G401.6 (cell line): ENCODE results near the gene SHISA6.
"Not testable (repeated sequence)": the region's sequence is repeated elsewhere in the genome, so short reads cannot be mapped to it uniquely, and the experiment has no call there.

Experiments
- FAIRE-seq: peaks from 2 replicates; lab custom pipeline; 2012; peaks lifted over from hg19 to GRCh38; lab: Jason Lieb, UNC

SHISA6 gene

DNA sequence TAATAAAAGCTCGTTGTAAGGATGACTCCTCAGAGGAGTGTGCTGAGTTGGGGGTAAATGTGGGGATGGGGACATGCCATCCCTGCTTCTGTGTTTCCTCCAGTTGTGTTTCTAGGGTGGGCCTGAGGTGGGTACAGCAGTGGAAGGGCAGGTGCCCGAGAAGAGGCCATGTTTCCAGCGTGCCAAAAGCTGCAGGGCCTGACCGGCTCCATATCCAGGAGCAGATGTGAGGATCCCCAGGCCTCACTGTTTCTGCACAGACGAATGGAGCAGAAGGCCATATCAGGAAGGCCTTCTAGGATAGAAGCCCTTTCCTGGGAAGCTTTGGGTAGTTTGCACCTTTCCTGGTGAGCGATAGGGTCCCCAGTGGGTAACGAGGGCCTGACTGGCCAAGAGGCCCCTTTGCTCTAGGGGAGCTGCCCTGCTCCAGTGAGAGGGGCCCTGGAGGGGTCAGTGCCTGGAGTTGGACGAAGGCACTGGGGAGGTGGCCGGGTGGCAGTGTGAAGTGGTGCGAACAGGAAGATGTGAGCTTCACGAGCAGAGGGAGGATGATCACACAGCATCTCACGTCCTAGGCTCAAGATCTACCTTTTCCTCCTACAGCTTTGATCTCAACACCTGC, 62.9 kb downstream of the SHISA6 start:
- no peak for FAIRE-seq

DNA sequence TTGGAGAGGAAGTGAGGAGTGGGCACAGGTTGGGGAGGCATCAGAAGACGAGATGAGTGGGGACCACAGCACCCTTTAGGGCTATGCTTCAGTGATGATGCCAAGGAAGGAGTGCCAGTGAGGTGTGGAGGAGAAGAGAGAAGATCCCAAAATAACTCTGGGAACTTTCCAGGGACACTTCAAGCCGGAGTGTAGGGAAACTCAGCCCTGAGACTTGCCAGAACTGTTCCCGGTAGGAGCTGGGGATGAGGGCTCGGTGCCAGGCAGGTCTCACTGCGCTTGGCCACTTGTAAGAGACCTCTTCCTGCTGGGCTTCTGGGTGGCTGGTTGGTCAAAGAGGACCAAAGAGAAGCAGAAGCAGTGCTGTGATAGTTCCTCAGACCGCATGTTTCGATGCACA, 63.6 kb downstream of the SHISA6 start:
- no peak for FAIRE-seq

DNA sequence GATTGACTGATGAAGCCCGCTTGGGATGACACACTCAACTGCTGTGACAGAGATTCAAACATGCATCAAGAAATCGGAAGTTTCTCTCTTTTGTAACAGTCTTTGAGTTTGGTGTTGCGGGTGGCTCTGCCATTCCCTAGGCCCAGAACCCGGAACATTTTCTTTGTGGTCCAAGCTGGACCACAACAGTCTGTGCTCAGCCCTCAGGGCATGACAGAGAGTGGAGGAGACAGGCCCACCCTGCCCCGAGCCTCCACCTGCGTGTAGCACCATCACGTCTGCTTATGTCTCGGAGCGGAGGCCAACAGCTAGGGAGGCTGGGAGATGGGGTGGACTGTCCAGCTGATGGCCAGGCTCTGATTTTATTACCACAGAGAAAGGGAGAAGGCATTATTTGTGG, 64.5 kb downstream of the SHISA6 start:
- no peak for FAIRE-seq

DNA sequence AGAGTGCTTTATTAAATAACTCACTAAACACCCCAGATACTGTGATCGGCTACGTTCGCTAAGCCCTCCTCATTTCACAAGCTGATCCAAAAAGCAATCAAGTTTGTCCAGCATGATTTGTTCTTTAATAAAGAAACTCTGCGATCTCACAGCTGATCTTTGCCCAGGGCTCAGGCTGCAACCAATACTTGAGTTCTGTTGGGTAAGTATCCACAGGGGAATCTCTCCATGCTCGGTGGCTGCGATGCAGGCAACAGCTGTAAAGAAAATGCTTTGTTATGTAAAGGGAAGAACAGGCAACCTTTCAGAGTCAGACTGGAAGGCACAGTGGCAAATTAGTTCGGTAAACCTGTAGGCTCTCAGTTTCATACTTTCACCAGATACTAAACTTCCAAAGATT, 67.5 kb downstream of the SHISA6 start:
- FAIRE-seq: no peak

DNA sequence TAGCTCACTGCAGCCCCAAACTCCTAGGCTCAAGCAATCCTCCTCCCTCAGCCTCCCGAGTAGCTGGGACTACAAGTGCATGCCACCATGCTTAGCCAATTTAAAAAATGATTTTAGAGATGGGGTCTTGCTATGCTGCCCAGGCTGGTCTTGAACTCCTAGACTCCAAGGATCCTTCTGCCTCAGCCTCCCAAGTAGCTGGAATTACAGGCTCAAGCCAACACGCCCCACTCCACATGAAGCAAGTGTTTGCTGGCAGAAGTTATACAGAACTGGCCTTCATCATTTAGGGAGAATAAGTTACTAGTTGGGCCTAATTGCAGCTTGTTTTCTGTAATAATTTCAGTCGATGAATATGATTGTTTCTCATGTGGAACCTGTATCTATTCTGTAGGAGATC, 68.0 kb downstream of the SHISA6 start:
- FAIRE-seq: no peak

DNA sequence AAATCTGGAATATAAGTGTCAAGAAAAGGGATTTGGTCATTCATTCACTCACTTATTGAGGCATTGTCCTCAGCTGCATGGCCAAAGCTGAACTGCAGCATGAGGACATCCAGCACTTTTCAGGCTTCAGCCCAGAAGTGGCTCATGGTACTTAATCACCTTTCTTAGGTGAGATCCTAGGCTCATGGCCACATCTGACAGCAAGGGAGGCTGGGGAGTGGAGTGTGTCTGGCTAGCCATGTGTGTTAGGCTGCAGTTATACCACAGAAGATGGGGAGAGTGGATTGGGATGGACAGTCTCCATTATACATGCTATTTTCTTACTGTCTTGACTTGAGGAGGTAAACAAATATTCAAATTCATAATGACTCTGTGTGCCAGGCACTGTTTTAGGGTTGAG, 68.8 kb downstream of the SHISA6 start:
- no peak for FAIRE-seq

DNA sequence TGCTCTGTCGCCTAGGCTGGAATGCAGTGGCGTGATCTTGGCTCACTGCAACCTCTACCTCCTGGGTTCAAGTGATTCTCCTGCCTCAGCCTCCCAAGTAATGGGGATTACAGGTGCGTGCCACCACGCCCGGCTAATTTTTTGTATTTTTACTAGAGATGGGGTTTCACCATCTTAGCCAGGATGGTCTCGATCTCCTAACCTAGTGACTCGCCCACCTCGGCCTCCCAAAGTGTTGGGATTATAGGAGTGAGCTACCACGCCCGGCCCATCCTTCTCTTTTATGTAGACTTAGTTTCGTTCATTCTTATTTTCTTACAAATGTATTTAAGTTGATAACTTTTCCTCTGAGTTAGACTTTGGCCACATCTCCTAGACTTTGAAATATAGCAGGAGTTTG, 75.4 kb downstream of the SHISA6 start:
- not testable (repeated sequence) for FAIRE-seq

DNA sequence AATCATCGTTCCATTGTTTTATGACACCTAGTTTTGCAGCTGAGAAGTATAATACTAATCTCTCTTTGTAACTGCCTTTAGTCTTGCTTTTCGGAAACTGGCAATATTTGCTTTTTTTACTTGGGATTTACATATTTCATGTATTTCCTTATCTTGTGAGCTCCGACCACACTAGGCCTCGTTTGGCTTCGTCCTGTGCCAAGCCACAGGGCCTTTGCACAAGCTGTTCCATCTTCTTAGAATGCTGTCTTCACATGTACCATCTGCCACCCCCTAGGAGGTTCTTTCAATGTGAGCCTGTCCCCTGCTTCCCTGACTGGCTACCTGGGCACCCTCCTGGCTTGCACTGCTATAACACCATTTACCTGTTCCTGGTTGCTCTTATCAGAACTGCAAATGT, 77.2 kb downstream of the SHISA6 start:
- FAIRE-seq: no peak

DNA sequence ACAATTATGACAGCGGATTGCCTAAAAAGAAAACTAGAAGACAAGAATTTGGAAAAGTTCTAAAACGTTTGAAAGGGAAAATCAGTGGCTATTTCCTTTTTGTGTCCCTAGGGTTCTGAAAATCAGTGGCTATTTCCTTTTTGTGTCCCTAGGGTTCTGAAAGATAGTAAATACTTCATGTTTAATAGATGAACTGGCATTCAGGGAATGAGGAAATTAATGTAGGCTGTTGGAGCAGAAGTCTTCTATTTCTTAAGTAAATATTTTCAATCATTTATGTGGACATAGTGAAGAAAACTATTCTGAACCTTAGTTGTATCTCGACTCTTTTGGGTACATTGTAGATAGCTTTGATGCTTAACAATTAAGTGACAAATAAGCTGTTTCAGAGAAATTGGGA, 78.9 kb downstream of the SHISA6 start:
- FAIRE-seq: no peak

DNA sequence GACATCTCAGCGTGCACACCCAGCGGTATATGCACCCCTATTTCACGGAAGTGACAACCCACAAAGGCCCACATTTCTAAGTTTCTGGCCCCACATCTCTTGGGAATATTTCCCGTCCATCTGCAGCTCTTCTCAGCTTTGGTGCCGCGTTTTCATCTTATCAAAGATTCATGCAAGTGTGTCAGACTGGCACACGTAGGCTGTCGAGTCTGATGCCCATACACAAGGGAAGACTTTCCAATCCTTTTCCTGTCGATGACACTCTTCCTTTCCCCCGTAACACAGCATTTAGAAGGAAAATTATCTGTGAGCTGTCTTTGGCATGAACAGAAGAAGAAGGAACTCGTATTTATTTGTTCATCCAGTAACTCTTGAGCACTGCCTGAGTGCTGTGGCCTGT, 83.0 kb downstream of the SHISA6 start:
- no peak for FAIRE-seq

DNA sequence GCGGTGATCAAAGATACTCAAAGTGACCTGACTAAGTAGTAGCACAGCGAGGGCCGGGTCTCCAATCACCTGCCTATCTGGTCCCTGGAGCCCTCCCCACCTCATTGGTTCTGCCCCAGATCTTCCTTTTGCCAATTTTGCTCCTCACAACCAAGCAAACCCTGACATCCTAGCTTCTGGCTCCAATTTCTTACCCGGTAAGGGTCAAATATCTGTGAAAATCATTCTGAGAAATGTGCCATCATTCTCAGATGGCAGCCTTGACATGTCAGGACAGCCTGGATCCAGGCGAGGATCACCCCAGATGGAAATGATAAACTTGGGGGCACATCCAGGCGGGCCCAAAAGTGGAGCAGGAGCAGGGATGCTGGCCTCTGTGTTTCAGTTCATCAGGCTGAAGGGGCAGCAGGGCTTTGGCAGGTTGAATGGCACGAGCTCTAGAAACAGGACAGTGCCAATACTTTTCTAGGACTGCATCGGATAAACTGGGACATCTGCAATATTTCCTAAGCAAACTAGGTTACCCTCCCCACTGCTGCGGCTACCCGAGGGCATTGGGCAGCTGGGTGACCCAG, 83.9 kb downstream of the SHISA6 start:
- no peak for FAIRE-seq

DNA sequence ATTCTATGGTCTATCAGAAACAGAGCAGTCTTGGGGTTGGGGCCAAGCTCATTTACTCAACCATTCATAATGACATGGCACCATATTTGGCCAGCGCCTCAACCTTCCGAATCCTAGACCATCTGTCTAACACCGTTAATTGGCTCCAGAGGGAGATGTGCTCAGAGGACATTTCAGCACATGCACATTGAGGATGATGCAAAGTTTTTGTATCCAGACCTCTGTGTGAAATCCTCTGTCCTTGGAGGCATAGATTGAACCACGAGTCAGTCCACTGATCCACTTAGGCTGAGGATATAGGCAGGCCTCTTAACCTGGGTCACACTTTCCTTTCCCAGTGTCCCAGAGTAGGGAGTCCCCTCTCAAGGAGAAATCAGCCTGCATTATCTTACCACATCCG, 85.5 kb downstream of the SHISA6 start:
- no peak for FAIRE-seq

DNA sequence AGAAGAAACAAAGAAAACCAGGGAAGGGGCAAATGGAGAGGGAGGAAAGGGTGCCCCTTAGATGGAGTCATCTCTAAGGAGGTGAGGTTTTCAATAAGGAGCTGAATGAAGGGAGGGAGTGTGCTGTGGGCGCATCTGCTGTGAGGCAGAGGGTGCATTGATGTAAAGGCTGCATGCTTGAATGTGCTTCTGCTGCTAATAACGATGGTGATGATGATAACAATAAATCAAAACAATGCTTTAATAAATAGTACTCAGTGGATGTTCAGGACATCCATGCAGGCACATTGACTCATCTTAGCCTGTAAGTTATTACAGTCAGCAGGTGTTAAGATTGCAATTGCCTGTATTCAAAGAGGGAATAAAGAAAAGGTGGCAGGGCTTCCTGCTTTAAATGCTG, 87.8 kb downstream of the SHISA6 start:
- FAIRE-seq: no peak

DNA sequence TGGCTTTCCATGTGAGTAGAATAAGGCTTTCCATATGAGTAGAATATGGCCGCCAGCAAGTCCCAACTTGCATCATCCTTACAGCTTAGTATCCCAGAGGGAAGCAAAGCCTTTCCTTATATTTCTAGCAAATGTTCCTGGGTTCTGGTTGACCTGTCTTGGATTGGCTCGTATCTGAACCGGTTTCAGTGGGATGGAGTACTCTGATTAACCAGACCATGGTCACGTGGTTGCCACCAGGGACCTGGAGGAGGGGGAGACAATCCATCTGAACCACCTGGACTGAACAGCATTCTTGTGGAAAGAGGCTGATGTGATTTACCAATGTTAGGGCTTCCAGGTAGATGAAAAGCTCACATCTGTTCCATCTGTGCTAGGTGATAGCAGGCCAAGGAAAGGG, 89.0 kb downstream of the SHISA6 start:
- no peak for FAIRE-seq

DNA sequence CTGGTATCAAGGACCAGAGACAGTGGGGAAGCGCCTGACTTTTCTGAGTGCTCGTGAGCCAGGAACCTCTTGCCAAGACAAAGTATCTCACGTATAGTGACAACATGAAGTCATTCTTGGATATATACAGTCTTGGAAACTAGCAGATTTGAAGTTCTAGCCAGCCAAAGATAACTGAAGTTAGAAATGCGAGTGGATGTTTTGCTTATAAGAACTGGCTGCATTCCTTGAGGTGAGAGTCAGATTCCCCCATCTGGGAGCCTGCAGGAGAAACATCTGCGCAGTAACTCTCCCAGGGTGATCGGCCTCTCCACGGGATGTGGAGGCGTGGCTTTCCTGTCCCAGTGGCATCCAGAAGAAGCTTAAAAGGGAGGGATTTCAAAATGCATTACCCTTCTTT, 89.8 kb downstream of the SHISA6 start:
- FAIRE-seq: no peak

DNA sequence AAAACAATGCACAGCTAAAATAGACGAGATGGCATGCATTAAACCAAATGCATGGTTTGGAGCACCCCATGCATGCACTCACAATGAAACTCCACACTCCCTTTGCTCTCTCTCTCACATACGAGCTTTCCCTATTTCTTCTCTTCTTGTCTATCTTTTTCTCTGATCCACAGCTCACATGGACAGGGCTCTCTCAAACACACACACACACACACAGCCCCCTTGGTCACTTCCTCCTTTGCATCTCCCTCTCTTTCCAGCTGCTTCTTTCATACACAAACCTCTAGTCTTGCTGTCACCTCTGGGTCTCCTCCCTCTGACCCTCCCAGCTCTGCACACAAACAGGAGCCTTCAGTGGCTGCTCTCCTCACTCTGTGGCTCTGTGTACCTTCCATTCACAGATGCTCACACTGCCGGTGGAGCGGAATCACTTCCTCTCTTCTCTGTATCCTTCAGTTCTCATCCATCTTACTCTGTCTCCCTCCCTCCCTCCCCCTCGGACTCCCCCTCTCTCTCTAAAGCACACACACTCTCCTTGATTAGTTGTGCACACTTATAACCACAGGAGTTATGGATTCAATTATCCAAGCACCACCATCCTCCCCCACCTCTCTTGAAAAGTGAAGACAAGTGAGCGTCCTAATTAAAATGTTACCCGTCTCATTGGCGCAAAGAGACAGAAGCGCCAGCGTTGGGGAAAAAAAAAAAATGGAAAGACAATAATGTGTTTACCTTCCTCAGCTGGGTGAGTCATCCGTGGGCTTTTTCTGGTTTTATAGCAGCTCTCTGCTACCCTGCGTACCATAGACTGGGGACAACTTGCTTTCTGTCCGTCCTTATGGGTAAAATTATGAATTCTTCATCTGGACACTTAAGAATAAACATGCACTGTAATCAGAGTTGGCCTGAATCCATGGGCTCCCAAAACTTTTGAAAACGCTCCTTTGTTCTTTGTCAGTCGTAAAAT, 90.8 kb downstream of the SHISA6 start:
- FAIRE-seq: no peak

DNA sequence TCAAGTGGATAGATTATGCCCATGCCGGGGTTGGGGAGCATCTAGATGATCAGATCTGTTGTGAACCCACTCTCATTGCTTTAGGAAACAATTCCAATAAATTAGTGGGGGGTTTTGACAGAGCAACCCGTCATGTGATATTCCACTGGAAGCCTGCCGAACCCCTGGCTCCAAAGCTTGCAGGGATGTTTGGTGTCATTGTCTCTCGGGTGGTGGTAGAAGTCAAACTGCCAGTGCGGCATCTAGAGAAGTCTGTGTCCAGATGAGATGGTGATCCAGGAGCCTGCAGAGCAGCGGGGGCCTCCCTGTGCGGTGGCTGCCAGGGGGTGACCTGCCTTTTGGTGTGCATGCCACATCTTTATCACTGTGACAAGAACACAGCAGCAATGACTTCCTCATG, 91.7 kb downstream of the SHISA6 start:
- FAIRE-seq: no peak

DNA sequence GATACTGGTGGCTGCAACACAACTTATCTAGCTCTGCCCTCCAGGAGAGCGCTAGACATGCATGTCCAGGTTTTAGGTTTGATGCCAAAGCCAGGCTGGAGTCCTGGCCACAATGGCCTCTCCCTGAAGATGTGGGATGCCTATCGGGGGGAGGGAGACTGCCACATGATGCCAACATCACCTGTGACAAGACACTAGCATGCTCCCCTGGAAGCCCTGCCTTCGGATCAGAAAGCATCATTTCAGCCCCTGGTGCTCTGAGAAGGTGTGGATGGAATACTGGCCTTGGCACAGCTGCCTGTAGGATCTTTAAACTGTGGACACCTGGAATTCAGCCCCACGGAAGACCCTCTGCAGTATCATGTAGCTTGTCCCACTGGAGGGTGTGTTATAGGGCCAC, 93.5 kb downstream of the SHISA6 start:
- no peak for FAIRE-seq

DNA sequence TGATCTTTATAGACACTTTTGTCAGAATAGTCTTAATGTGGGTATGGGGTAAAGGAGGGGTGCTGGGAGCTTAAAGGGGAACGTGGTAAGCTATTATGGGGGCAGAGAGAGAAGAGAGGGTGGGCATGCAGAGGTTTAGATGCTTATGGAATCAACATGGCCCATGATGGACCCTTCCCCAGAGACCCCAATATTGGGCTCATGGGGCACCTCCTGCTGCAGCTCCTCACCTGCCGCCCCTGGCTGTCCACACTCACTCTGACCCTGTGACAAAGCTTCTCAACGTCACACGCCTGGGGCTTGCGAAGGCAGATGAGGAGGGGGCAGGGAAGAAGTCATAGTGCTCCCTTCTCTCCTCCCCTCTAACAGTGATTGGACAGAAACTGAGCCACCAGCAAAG, 95.3 kb downstream of the SHISA6 start:
- no peak for FAIRE-seq

DNA sequence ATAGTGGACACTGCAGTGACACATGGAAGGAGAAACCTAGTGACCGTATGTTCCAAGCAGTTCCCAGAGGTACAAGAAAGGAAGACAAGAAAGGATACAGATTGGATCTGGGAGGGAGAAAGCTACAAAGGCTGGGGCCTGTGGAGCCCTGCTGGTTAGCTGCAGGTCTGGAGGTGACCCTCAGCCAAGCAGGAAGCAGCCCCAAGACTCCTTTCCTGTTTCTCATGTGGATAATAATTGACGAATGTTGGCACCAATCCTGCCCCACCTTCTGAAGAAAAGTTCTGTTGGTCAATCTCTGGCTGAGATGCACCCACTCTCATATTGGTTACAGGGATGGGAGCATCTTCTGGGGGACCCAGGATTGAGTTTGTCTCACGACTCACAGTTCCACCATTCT, 99.8 kb downstream of the SHISA6 start:
- no peak for FAIRE-seq

DNA sequence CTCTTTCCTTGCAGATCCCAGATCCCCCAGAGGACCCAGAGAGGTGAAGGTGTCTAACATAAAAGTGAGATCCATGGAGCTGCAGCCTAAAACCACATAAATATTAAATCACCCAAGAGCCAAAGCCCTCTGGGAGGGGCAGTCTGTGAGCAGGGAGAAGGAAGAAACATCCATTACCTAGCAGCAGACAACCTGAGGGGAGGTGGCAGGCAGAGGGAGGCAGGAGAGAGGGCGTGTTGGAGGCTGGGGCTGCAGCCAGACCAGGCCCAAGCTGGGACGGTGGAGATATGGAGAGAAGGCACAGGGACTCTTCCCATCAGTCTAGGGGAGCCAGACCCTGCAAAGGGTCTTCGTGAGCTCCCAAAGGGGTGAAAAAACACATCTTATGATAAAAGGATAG, 101.1 kb downstream of the SHISA6 start:
- FAIRE-seq: no peak

DNA sequence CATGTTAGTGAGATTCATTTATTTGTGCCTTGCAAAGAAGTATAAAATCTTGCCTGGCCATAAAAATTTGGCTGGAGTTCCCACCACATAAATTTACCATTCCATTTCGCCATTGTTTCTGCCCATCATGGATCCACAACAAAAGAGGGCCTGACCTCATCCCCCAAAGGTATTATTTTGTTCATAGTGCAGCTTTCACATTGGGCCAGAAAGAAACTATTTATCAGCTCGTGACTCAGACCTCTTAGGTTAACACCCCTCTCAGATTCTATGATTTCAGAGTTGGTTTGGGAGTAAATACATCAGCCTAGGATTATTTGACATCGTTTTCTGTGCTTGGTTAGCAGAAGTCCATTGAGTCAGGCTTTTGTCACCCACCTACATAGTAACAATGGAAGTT, 108.1 kb downstream of the SHISA6 start:
- FAIRE-seq: no peak

DNA sequence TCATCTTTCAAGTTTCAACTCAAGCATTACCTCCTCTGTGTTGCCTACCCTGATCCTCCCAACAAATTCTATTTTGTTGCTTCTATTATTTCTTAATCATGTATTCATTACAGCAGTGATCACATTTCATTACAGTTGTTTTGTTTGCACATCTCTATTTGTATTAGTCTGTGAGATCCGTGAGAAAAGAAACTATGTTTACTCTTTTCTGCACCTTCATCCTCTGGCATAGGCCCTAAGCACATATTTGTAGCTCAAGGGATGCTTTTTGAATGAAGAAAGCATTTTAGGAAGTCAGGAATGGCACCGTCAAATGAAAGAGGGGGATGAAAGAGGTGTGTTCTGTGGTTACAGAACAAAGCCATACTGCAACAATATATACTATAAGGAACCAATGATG, 110.5 kb downstream of the SHISA6 start:
- no peak for FAIRE-seq

DNA sequence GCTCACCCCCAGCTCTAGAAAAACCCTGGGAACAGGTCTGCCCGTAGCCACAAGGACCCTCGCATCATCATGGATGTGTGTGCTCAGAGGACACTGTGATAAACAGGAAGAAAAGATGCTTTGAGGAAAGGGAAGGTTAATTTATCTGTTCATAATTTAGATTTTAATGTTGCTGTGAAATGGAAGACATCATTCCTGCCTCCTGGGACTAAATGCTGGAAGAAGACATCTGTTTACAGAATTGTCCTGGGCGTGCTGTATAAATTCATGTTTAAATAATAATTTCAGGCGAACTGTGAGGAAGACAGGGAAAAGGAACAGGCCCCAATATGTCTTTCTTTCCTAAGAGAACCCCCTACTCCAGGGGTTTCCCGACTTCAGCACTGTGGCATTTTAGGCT, 112.6 kb downstream of the SHISA6 start:
- no peak for FAIRE-seq
